GM23248 (cell line): Measurements from ENCODE around the gene ITGB2.

Experiments used
- EZH2 ChIP-seq: fragments of 200-600 bp; sonication (generic); IDR thresholded peaks from 2 replicates; pipeline ENCODE4 v1.6.1; 2018; ENCODE audit warnings: antibody characterized with exemption, mild to moderate bottlenecking; ENCODE audit not compliant: insufficient read depth, poor library complexity, severe bottlenecking
- EZH2phosphoT487 ChIP-seq: fragments of 200-600 bp; sonication (generic); IDR thresholded peaks from 2 replicates; pipeline ENCODE4 v1.6.1; 2018; ENCODE audit warnings: antibody characterized with exemption, moderate library complexity, mild to moderate bottlenecking, low read depth; ENCODE audit not compliant: insufficient read depth

GRCh38 chr21:44895859-44896258 is 24.8 kb downstream of the ITGB2 start:
- TF ChIP-seq EZH2phosphoT487 (no peak), EZH2 (no peak)
